Neural cell (in vitro differentiated cells): ENCODE results near the gene MYO1D. TPM values are rescaled to one million over a fixed set of nuclear protein-coding genes. Genes with fewer than 3 reads are reported as not detected.

ENCODE experiments used
- H2AFZ ChIP-seq: fragments of 200-600, 300-800 bp; sonication (generic), shearing (Covaris generic); 2 replicates; pipeline ENCODE4 v1.6.0; 2014; ENCODE audit warnings: low read depth, mild to moderate bottlenecking, antibody characterized with exemption, low read length, moderate library complexity
- H3F3A ChIP-seq: fragments of 200-600 bp; shearing (Covaris generic); 2 replicates; pipeline ENCODE4 v1.6.1; 2016; ENCODE audit warnings: mild to moderate bottlenecking, moderate library complexity, mixed read lengths, antibody characterized with exemption, low read length; ENCODE audit not compliant: insufficient read depth, poor library complexity, severe bottlenecking
- H3K27ac ChIP-seq: fragments of 200-600, 300-800 bp; sonication (generic), shearing (Covaris generic); 2 replicates; pipeline ENCODE4 v1.5.1; 2014; ENCODE audit warnings: mild to moderate bottlenecking, low read length, moderate library complexity
- H3K27me3 ChIP-seq: fragments of 300-800, 200-600 bp; sonication (generic), shearing (Covaris generic); 2 replicates; pipeline ENCODE4 v1.6.0; 2014; ENCODE audit warnings: mild to moderate bottlenecking, low read depth, low read length, moderate library complexity; ENCODE audit not compliant: insufficient read depth
- H3K36me3 ChIP-seq: fragments of 300-800, 200-600 bp; sonication (generic), shearing (Covaris generic); 2 replicates; pipeline ENCODE4 v1.5.1; 2014; ENCODE audit warnings: mild to moderate bottlenecking, antibody characterized with exemption, low read length, moderate library complexity; ENCODE audit not compliant: insufficient read depth
- H3K4me2 ChIP-seq: fragments of 300-800, 200-600 bp; sonication (generic), shearing (Covaris generic); 2 replicates; pipeline ENCODE4 v1.6.0; 2014; ENCODE audit warnings: mild to moderate bottlenecking, low read length
- H3K4me3 ChIP-seq: fragments of 300-800, 200-600 bp; sonication (generic), shearing (Covaris generic); 2 replicates; pipeline ENCODE4 v1.5.1; 2014; ENCODE audit warnings: mild to moderate bottlenecking, low read length, moderate library complexity
- H3K79me2 ChIP-seq: fragments of 200-600 bp; shearing (Covaris generic); replicated peaks from 2 replicates; pipeline ENCODE4 v1.6.0; 2014; ENCODE audit warnings: mild to moderate bottlenecking, low read length, moderate library complexity; ENCODE audit not compliant: insufficient read depth
- H3K9ac ChIP-seq: fragments of 300-800, 200-600 bp; sonication (generic), shearing (Covaris generic); 2 replicates; pipeline ENCODE4 v1.6.1; 2016; ENCODE audit warnings: mild to moderate bottlenecking, low read length, mixed read lengths
- H3K9me2 ChIP-seq: fragments of 200-600 bp; shearing (Covaris generic); 2 replicates; pipeline ENCODE4 v1.6.1; 2016; ENCODE audit warnings: mild to moderate bottlenecking, low read length, mixed read lengths; ENCODE audit not compliant: insufficient read depth
- H3K9me3 ChIP-seq: fragments of 200-600, 300-800 bp; sonication (generic), shearing (Covaris generic); 2 replicates; pipeline ENCODE4 v1.6.1; 2016; ENCODE audit warnings: mild to moderate bottlenecking, mixed run types, low read length, moderate library complexity, mixed read lengths
- H4K20me1 ChIP-seq: fragments of 200-600 bp; shearing (Covaris generic); 2 replicates; pipeline ENCODE4 v1.6.1; 2016; ENCODE audit warnings: mild to moderate bottlenecking, mixed run types; ENCODE audit not compliant: insufficient read depth
- CTCF ChIP-seq: fragments of 450-650 bp; IDR thresholded peaks from 2 replicates; pipeline ENCODE4 v1.5.1; 2014; ENCODE audit warnings: antibody characterized with exemption, mild to moderate bottlenecking, moderate library complexity; ENCODE audit not compliant: poor library complexity, severe bottlenecking
- EP300 ChIP-seq: fragments of 450-650 bp; conservative IDR thresholded peaks from 2 replicates; pipeline ENCODE4 v1.6.1; 2014; ENCODE audit warnings: antibody characterized with exemption, mild to moderate bottlenecking, moderate library complexity; ENCODE audit not compliant: poor library complexity, severe bottlenecking
- EZH2 ChIP-seq: fragments of 200-600, 300-800 bp; shearing (Covaris generic), sonication (generic); IDR thresholded peaks from 2 replicates; pipeline ENCODE4 v1.6.1; 2014; ENCODE audit warnings: antibody characterized with exemption, low read length, borderline replicate concordance, mild to moderate bottlenecking; ENCODE audit not compliant: insufficient read depth, poor library complexity, severe bottlenecking
- MXI1 ChIP-seq: fragments of 450-650 bp; conservative IDR thresholded peaks from 2 replicates; pipeline ENCODE4 v1.6.1; 2014; ENCODE audit warnings: antibody characterized with exemption, mild to moderate bottlenecking; ENCODE audit not compliant: poor library complexity, severe bottlenecking
- POLR2AphosphoS5 ChIP-seq: IDR thresholded peaks from 2 replicates; pipeline ENCODE4 v1.6.1; 2012
- RAD21 ChIP-seq: fragments of 450-650 bp; conservative IDR thresholded peaks from 2 replicates; pipeline ENCODE4 v1.6.1; 2014; ENCODE audit warnings: antibody characterized with exemption, mild to moderate bottlenecking, moderate library complexity
- REST ChIP-seq: IDR thresholded peaks from 2 replicates; pipeline ENCODE4 v1.6.1; 2012; ENCODE audit warnings: borderline replicate concordance
- SMC3 ChIP-seq: fragments of 450-650 bp; conservative IDR thresholded peaks from 2 replicates; pipeline ENCODE4 v1.6.1; 2014; ENCODE audit warnings: antibody characterized with exemption, mild to moderate bottlenecking, moderate library complexity; ENCODE audit not compliant: poor library complexity
- TAF1 ChIP-seq: IDR thresholded peaks from 2 replicates; pipeline ENCODE4 v1.6.1; 2012; ENCODE audit warnings: low read depth
- polyA plus RNA-seq: library from polyadenylated mRNA; depleted of rRNA; stranded (reverse); fragments of >200 nt; gene quantifications from 2 replicates; pipeline ENCODE4 v1.2.3, GENCODE V29; 2014

The MYO1D gene
- polyA plus RNA-seq, 1 donor from 2014 or later, result 10.7 TPM

- no peak overlapping the region for H2AFZ ChIP-seq
- no peaks in the 10 kb centered on the region for H3K27me3 ChIP-seq
These were observed 349.8 kb downstream of the MYO1D start for GRCh38 chr17:32527146-32527545.

GRCh38 chr17:32525122-32525521 is 351.8 kb downstream of the MYO1D start:
- no peaks in the 10 kb centered on the region for H3K9me2 ChIP-seq
- H3K9ac ChIP-seq, result no peak overlapping the region
- no peaks in the 10 kb centered on the region for H3K27me3 ChIP-seq
- no peaks in the 10 kb centered on the region for H3K9me3 ChIP-seq
- no peak overlapping the region for H2AFZ ChIP-seq
- no peak overlapping the region for H3K4me3 ChIP-seq
- H3K27ac ChIP-seq, result no peak overlapping the region
- no peak overlapping the region for H3K4me2 ChIP-seq
- no peaks in the 10 kb centered on the region for H3K79me2 ChIP-seq
- peaks cover 4% of the 10 kb centered on the region for H3F3A ChIP-seq
- H3K36me3 ChIP-seq, result no peaks in the 10 kb centered on the region
- no peaks in the 10 kb centered on the region for H4K20me1 ChIP-seq
- TF ChIP-seq EP300, result no peak
- no peak for TF ChIP-seq REST
- no peak for TF ChIP-seq POLR2AphosphoS5
- TF ChIP-seq MXI1, result no peak
- TF ChIP-seq TAF1, result no peak
- no peak for TF ChIP-seq CTCF
- TF ChIP-seq RAD21, result no peak

More at GRCh38 chr17:32527146-32527545, 349.8 kb downstream of the MYO1D start:
- no peaks in the 10 kb centered on the region for H3K79me2 ChIP-seq
- H4K20me1 ChIP-seq, result no peaks in the 10 kb centered on the region
- no peaks in the 10 kb centered on the region for H3K9me2 ChIP-seq
- H3F3A ChIP-seq, result no peaks in the 10 kb centered on the region
- H3K4me2 ChIP-seq, result no peak overlapping the region
- no peak overlapping the region for H3K4me3 ChIP-seq
- TF ChIP-seq CTCF (no peak), RAD21 (no peak), MXI1 (no peak), POLR2AphosphoS5 (no peak), EZH2 (no peak), TAF1 (no peak), SMC3 (no peak), REST (no peak), EP300 (no peak)
- H3K9me3 ChIP-seq, result no peaks in the 10 kb centered on the region
- H3K9ac ChIP-seq, result no peak overlapping the region
- no peak overlapping the region for H3K27ac ChIP-seq
- H3K36me3 ChIP-seq, result no peaks in the 10 kb centered on the region
